Right ventricle myocardium superior (tissue), 1 donor: ENCODE results near the gene CCDC183. TPM values are rescaled to one million over a fixed set of nuclear protein-coding genes. Genes with fewer than 3 reads are reported as not detected.
"Not testable (repeated sequence)": the region's sequence is repeated elsewhere in the genome, so short reads cannot be mapped to it uniquely, and the experiment has no call there.

ENCODE experiments used
- ATAC-seq: fragments of 200-7000 bp; cut with Tn5 transposase; one replicate; pipeline ENCODE4 v1.9.1; 2020; ENCODE audit warnings: mild to moderate bottlenecking; ENCODE audit not compliant: poor library complexity
- DNase-seq: peaks from one replicate; pipeline ENCODE4 v3.0.0-alpha.2; 2020
- intact Hi-C: fragments of 100-400 bp; cut with DNase I; formaldehyde crosslinking; loops from one replicate; pipeline ENCODE4 v1.11.2; 2022
- total RNA-seq: library from RNA; stranded (reverse); fragmentation: NEBNext Ultra II Directional; extraction: Animal tissue kit (Norgen Biotek cat#: 25700); gene quantifications from one replicate; pipeline ENCODE4 v1.2.1, GENCODE V29; 2021
- donor health status: DM: no; HTN: yes; CAD: no; lungs with severe emphysema.

Gene CCDC183
- total RNA-seq, 1 donor from 2014 or later: 1.5 TPM

- peak; percentile 16 for ATAC-seq
- intact Hi-C loops: no loop called here
- peak; percentile 33 for DNase-seq
Measured at GRCh38 chr9:136829981-136830885, 34.1 kb downstream of the CCDC183 start.

- intact Hi-C loops: no loop called here
- DNase-seq (peak; percentile 12), ATAC-seq (no peak)
Measured at GRCh38 chr9:136831002-136831719, 35.0 kb downstream of the CCDC183 start.

- intact Hi-C loops: no loop called here
- peak; percentile 33 for DNase-seq
- ATAC-seq: no peak
Measured at GRCh38 chr9:136831720-136832104, 35.6 kb downstream of the CCDC183 start.

GRCh38 chr9:136832581-136832980 is 36.4 kb downstream of the CCDC183 start:
- intact Hi-C loops: no loop called here
- DNase-seq (peak; percentile 8), ATAC-seq (no peak)

GRCh38 chr9:136833381-136834048 is 37.4 kb downstream of the CCDC183 start:
- ATAC-seq, intact Hi-C loops: not testable (repeated sequence)
- DNase-seq: peak; percentile 35

- ATAC-seq (no peak), DNase-seq (peak; percentile 34)
Measured at GRCh38 chr9:136835162-136835931, 39.2 kb downstream of the CCDC183 start.

GRCh38 chr9:136835932-136836904 is 40.1 kb downstream of the CCDC183 start:
- intact Hi-C loops: no loop called here
- DNase-seq: peak; percentile 30

More at GRCh38 chr9:136835162-136835931, 39.2 kb downstream of the CCDC183 start:
- intact Hi-C loops: no loop called here

GRCh38 chr9:136837146-136837855 is 41.2 kb downstream of the CCDC183 start:
- no peak for DNase-seq
- no peak for ATAC-seq
- intact Hi-C loops: no loop called here

More at GRCh38 chr9:136835932-136836904, 40.1 kb downstream of the CCDC183 start:
- no peak for ATAC-seq

GRCh38 chr9:136837856-136838277 is 41.7 kb downstream of the CCDC183 start:
- ATAC-seq, DNase-seq, intact Hi-C loops: not testable (repeated sequence)

GRCh38 chr9:136838314-136839228 is 42.4 kb downstream of the CCDC183 start:
- intact Hi-C loops: no loop called here
- ATAC-seq: no peak

GRCh38 chr9:136839229-136840139 is 43.3 kb downstream of the CCDC183 start:
- DNase-seq: no peak
- intact Hi-C loops: no loop called here

More at GRCh38 chr9:136838314-136839228, 42.4 kb downstream of the CCDC183 start:
- no peak for DNase-seq

GRCh38 chr9:136840140-136840876 is 44.2 kb downstream of the CCDC183 start:
- no peak for ATAC-seq
- DNase-seq: no peak
- intact Hi-C loops: no loop called here

More at GRCh38 chr9:136839229-136840139, 43.3 kb downstream of the CCDC183 start:
- no peak for ATAC-seq

- ATAC-seq: peak; percentile 1
- no peak for DNase-seq
- intact Hi-C loops: no loop called here
Measured at GRCh38 chr9:136840877-136841645, 44.9 kb downstream of the CCDC183 start.
